Transverse colon (tissue), 4 donors: ENCODE results near the gene ETV6. TPM values are rescaled to one million over a fixed set of nuclear protein-coding genes. Genes with fewer than 3 reads are reported as not detected.

Experiments used
- DNase-seq: peaks from one replicate; pipeline ENCODE4 v3.0.0-alpha.2; 2019
- H3K27ac ChIP-seq, 4 donors: fragments of 200-600 bp; sonication (generic); 2 replicates each; pipeline ENCODE4 v1.5.1; 2016 to 2018; ENCODE audit warnings: inconsistent platforms in 4 of 4
- H3K27me3 ChIP-seq: fragments of 200-600 bp; sonication (generic); 2 replicates; pipeline ENCODE4 v1.5.1; 2017; ENCODE audit warnings: inconsistent platforms
- H3K36me3 ChIP-seq, 4 donors: fragments of 200-600 bp; sonication (generic); 2 replicates each; pipeline ENCODE4 v1.5.1; 2017 to 2019; ENCODE audit warnings: inconsistent platforms in 4 of 4
- H3K4me1 ChIP-seq, 4 donors: fragments of 200-600 bp; sonication (generic); 2 replicates each; pipeline ENCODE4 v1.5.1; 2017 to 2020; ENCODE audit warnings: inconsistent platforms in 4 of 4
- H3K4me3 ChIP-seq, 4 donors: fragments of 200-600 bp; sonication (generic); 1 replicate in 1 of 4; 2 replicates in 3 of 4; pipeline versions ENCODE4 v1.5.1 to v1.6.1; 2017 to 2019; ENCODE audit warnings: inconsistent platforms in 4 of 4
- H3K9me3 ChIP-seq, 2 donors: fragments of 200-600 bp; sonication (generic); 2 replicates each; pipeline ENCODE4 v1.5.1; 2017 to 2019; ENCODE audit warnings: inconsistent platforms in 2 of 2
- CTCF ChIP-seq, 5 experiments: fragments of 200-600 bp in 3 of 5; fragments of 450-650 bp in 2 of 5; sonication (generic) in 3 of 5; IDR thresholded peaks; 1 replicate in 2 of 5; 2 replicates in 3 of 5; pipeline ENCODE4 v1.5.1; 2016 to 2017; ENCODE audit warnings: antibody characterized with exemption in 5 of 5, inconsistent platforms in 3 of 5, mild to moderate bottlenecking in 2 of 5, moderate library complexity in 1 of 5
- EP300 ChIP-seq: sonication (generic); formaldehyde crosslinking; IDR thresholded peaks from one replicate; pipeline ENCODE4 v1.6.1; 2017; ENCODE audit warnings: antibody characterized with exemption, low read depth
- POLR2A ChIP-seq: fragments of 450-650 bp; IDR thresholded peaks from one replicate; pipeline ENCODE4 v1.6.1; 2016; ENCODE audit warnings: antibody characterized with exemption, mild to moderate bottlenecking, moderate library complexity
- POLR2AphosphoS5 ChIP-seq, 3 donors: sonication (generic); formaldehyde crosslinking; IDR thresholded peaks; one replicate each; pipeline ENCODE4 v1.6.1; 2016; ENCODE audit warnings: antibody characterized with exemption in 3 of 3
- WGBS, 2 donors: methylation state at CpG; one replicate each; pipeline ENCODE4 v1.1.5; 2018; ENCODE audit warnings: low coverage in 1 of 2; 5-methylcytosine and 5-hydroxymethylcytosine counted together
- in situ Hi-C, 4 donors: fragments of 200-750 bp; cut with MboI; loops; one replicate each; pipeline versions ENCODE4 v1.15.0 to v1.15.1; 2017; ENCODE audit warnings: low sequenced_read_pairs in 3 of 4, low pct_ligation_motif_present in 1 of 4, low pct_unique_long_range_greater_than_20kb in 1 of 4
- intact Hi-C: fragments of 100-400 bp; cut with DNase I; formaldehyde crosslinking; loops from one replicate; pipeline ENCODE4 v1.15.1; 2023; ENCODE audit warnings: low total_unique reads
- total RNA-seq, 4 donors: library from RNA; depleted of rRNA; stranded (reverse); fragments of >200 nt; gene quantifications; one replicate each; pipeline ENCODE4 v1.1.0, GENCODE V29; 2016

Gene ETV6
- total RNA-seq, 4 donors from 2014 or later, result 19.9 to 47.9 (median 41.0) TPM

- peaks cover 0 to 20% (median 14%) of the 10 kb centered on the region in 4 donors for H3K4me1 ChIP-seq
- H3K36me3 ChIP-seq, result no peaks in the 10 kb centered on the region
- H3K27ac ChIP-seq, result peak overlapping the region in 2 of 4 donors; percentile 52 to 56
- TF ChIP-seq CTCF (IDR thresholded peaks at IDR 0.05) (no peak), EP300 (no peak)
- intact Hi-C loops, result no loop called here
- no peaks in the 10 kb centered on the region for H3K27me3 ChIP-seq
- H3K9me3 ChIP-seq, result no peaks in the 10 kb centered on the region
- no peak overlapping the region for H3K4me3 ChIP-seq
- in situ Hi-C loops, result no loop called here
- WGBS, 2 donors, result 82 to 90% methylated on average over 7 to 10 of the region's 10 CpGs
- no peak for DNase-seq
Measured at GRCh38 chr12:11821386-11822080, 172.1 kb downstream of the ETV6 start.

- no peaks in the 10 kb centered on the region for H3K36me3 ChIP-seq
- no peaks in the 10 kb centered on the region for H3K27me3 ChIP-seq
- H3K27ac ChIP-seq, result peak overlapping the region; percentile 41 to 56 (median 50)
- in situ Hi-C loops (no loop called here), intact Hi-C loops (no loop called here)
- WGBS, 2 donors, result 23 to 54% methylated on average over 4 to 15 of the region's 15 CpGs
- peak; percentile 55 for DNase-seq
- no peaks in the 10 kb centered on the region for H3K9me3 ChIP-seq
- no peak overlapping the region for H3K4me3 ChIP-seq
- peaks cover 0 to 24% (median 16%) of the 10 kb centered on the region in 4 donors for H3K4me1 ChIP-seq
- TF ChIP-seq POLR2A, result no peak
Measured at GRCh38 chr12:11822081-11822834, 172.8 kb downstream of the ETV6 start.

GRCh38 chr12:11823043-11823442 lies 173.6 kb downstream of the ETV6 start:
- TF ChIP-seq CTCF (IDR thresholded peaks at IDR 0.05), result no peak
- no peak for TF ChIP-seq POLR2A
- TF ChIP-seq POLR2AphosphoS5 (IDR thresholded peaks at IDR 0.05), result no peak
- TF ChIP-seq EP300, result no peak
- no peak for DNase-seq
- H3K27me3 ChIP-seq, result no peaks in the 10 kb centered on the region
- intact Hi-C loops, result no loop called here
- H3K36me3 ChIP-seq, result no peaks in the 10 kb centered on the region
- peak overlapping the region; percentile 41 to 56 (median 50) for H3K27ac ChIP-seq
- no peaks in the 10 kb centered on the region for H3K9me3 ChIP-seq
- in situ Hi-C loops, result no loop called here
- WGBS, 2 donors, result 83 to 87% methylated on average over 7 of the region's 7 CpGs
- no peak overlapping the region for H3K4me3 ChIP-seq
- peaks cover 0 to 26% (median 17%) of the 10 kb centered on the region in 4 donors for H3K4me1 ChIP-seq

GRCh38 chr12:11823593-11823992 lies 174.1 kb downstream of the ETV6 start:
- Histone ChIP-seq H3K27me3 (no peaks in the 10 kb centered on the region), H3K36me3 (no peaks in the 10 kb centered on the region), H3K9me3 (no peaks in the 10 kb centered on the region), H3K4me1 (peaks cover 0 to 26% (median 17%) of the 10 kb centered on the region in 4 donors), H3K27ac (peak overlapping the region in 1 of 4 donors; percentile 52), H3K4me3 (no peak overlapping the region)
- intact Hi-C loops (no loop called here), in situ Hi-C loops (no loop called here)
- TF ChIP-seq CTCF (IDR thresholded peaks at IDR 0.05), result no peak
- TF ChIP-seq POLR2AphosphoS5 (IDR thresholded peaks at IDR 0.05), result no peak
- TF ChIP-seq POLR2A, result no peak
- TF ChIP-seq EP300, result no peak
- 95 to 100% methylated on average over 3 to 9 of the region's 9 CpGs for WGBS, 2 donors
- no peak for DNase-seq
